Endothelial cell of umbilical vein (primary cell): Measurements from ENCODE around the gene AMBP. TPM values are rescaled to one million over a fixed set of nuclear protein-coding genes. Genes with fewer than 3 reads are reported as not detected.

Source experiments
- BruUV-seq: library from RNA; stranded (reverse); fragments of 400-500 nt; replicated peaks from 2 replicates; lab custom pipeline; 2021; lab: Mats Ljungman, UMichigan
- CTCF ChIA-PET: fragments of 300-600, 350-600 bp; sonication (Branson Sonifier 250); formaldehyde crosslinking; loops from one replicate; lab custom pipeline; 2021; ENCODE audit warnings: antibody characterized with exemption, inconsistent platforms; lab: Charles Lee
- POLR2A ChIA-PET: fragments of 300-600, 350-600 bp; sonication (Branson Sonifier 250); formaldehyde crosslinking; loops from one replicate; lab custom pipeline; 2021; ENCODE audit warnings: antibody characterized with exemption, inconsistent platforms; lab: Charles Lee
- DNase-seq: peaks from one replicate; pipeline ENCODE4 v3.0.0-alpha.2; 2011; ENCODE audit warnings: low read depth, low spot score
- FAIRE-seq: peaks from 2 replicates; lab custom pipeline; 2011; peaks lifted over from hg19 to GRCh38; lab: Jason Lieb, UNC
- H2AFZ ChIP-seq: 2 replicates; pipeline ENCODE4 v1.6.0; 2012; ENCODE audit warnings: low read depth, low read length, control low read depth, inconsistent platforms
- H3K27ac ChIP-seq: 2 replicates; pipeline ENCODE4 v1.5.1; 2011; ENCODE audit warnings: low read depth, mild to moderate bottlenecking, control low read depth, low read length, moderate library complexity; ENCODE audit not compliant: insufficient read depth
- H3K27me3 ChIP-seq, 2 experiments: 2 replicates each; pipeline versions ENCODE4 v1.6.0 to v1.6.1; 2011; ENCODE audit warnings: low read length in 2 of 2, mixed read lengths in 1 of 2; ENCODE audit not compliant: control insufficient read depth in 2 of 2, insufficient read depth in 2 of 2
- H3K36me3 ChIP-seq, 2 experiments: 2 replicates in 1 of 2; 3 replicates in 1 of 2; pipeline ENCODE4 v1.5.1; 2011; ENCODE audit warnings: low read length in 2 of 2, mild to moderate bottlenecking in 1 of 2, moderate library complexity in 1 of 2; ENCODE audit not compliant: control insufficient read depth in 2 of 2, insufficient read depth in 2 of 2; ENCODE audit errors: extremely low read depth in 1 of 2
- H3K4me1 ChIP-seq: 3 replicates; pipeline ENCODE4 v1.5.1; 2011; ENCODE audit warnings: mild to moderate bottlenecking, low read length; ENCODE audit not compliant: control insufficient read depth, insufficient read depth; ENCODE audit errors: extremely low read depth
- H3K4me2 ChIP-seq: 2 replicates; pipeline ENCODE4 v1.6.1; 2011; ENCODE audit warnings: low read length, control low read depth, mixed read lengths; ENCODE audit not compliant: insufficient read depth
- H3K4me3 ChIP-seq, 3 experiments: fragments of 200-600 bp in 1 of 3; sonication (generic), shearing (Covaris generic) in 1 of 3; replicated peaks in 1 of 3; 2 replicates each; pipeline ENCODE4 v1.5.1; 2011 to 2016; ENCODE audit warnings: control low read depth in 3 of 3, low read length in 3 of 3, mild to moderate bottlenecking in 2 of 3, inconsistent platforms in 1 of 3, low read depth in 1 of 3, moderate library complexity in 1 of 3; ENCODE audit not compliant: insufficient read depth in 1 of 3
- H3K79me2 ChIP-seq: 2 replicates; pipeline ENCODE4 v1.6.0; 2012; ENCODE audit warnings: low read length, inconsistent platforms; ENCODE audit not compliant: control insufficient read depth, insufficient read depth
- H3K9ac ChIP-seq: replicated peaks from 2 replicates; pipeline ENCODE3; 2011; ENCODE audit warnings: low read length, control low read depth; ENCODE audit not compliant: insufficient read depth; ENCODE audit errors: extremely low read depth
- H3K9me1 ChIP-seq: replicated peaks from 3 replicates; pipeline ENCODE4 v1.6.0; 2011; ENCODE audit warnings: mild to moderate bottlenecking, low read length; ENCODE audit not compliant: control insufficient read depth, insufficient read depth; ENCODE audit errors: extremely low read depth
- H3K9me3 ChIP-seq: replicated peaks from 2 replicates; pipeline ENCODE4 v1.5.1; 2012; ENCODE audit warnings: low read length, inconsistent platforms; ENCODE audit not compliant: control insufficient read depth, insufficient read depth
- H4K20me1 ChIP-seq: replicated peaks from 2 replicates; pipeline ENCODE3; 2011; ENCODE audit warnings: mild to moderate bottlenecking, low read length; ENCODE audit not compliant: control insufficient read depth, insufficient read depth; ENCODE audit errors: extremely low read depth
- CTCF ChIP-seq, 2 donors: IDR thresholded peaks; 1 replicate in 1 of 2; 2 replicates in 1 of 2; pipeline ENCODE4 v1.5.1; 2011; ENCODE audit warnings: low read length in 2 of 2, mild to moderate bottlenecking in 2 of 2, moderate library complexity in 2 of 2, control low read depth in 1 of 2, inconsistent platforms in 1 of 2, low read depth in 1 of 2; ENCODE audit not compliant: insufficient read depth in 1 of 2; ENCODE audit errors: extremely low read depth in 1 of 2
- EZH2 ChIP-seq: IDR thresholded peaks from 2 replicates; pipeline ENCODE4 v1.6.1; 2012; ENCODE audit warnings: borderline replicate concordance, low read depth, mild to moderate bottlenecking, moderate library complexity, low read length, inconsistent platforms; ENCODE audit not compliant: severe bottlenecking
- FOS ChIP-seq: IDR thresholded peaks from 2 replicates; pipeline ENCODE4 v1.6.1; 2011; ENCODE audit warnings: mild to moderate bottlenecking, low read length, moderate library complexity, borderline replicate concordance; ENCODE audit not compliant: insufficient read depth
- GATA2 ChIP-seq: IDR thresholded peaks from 2 replicates; pipeline ENCODE4 v1.7.0; 2011; ENCODE audit warnings: low read depth, mild to moderate bottlenecking, moderate library complexity, mixed read lengths, low read length; ENCODE audit not compliant: insufficient read length, insufficient read depth
- JUN ChIP-seq: IDR thresholded peaks from 2 replicates; pipeline ENCODE4 v1.6.1; 2011; ENCODE audit warnings: borderline replicate concordance, low read depth; ENCODE audit not compliant: insufficient read length, insufficient read depth
- MAX ChIP-seq: IDR thresholded peaks from 2 replicates; pipeline ENCODE4 v1.6.1; 2011; ENCODE audit not compliant: insufficient read depth, insufficient read length
- MYC ChIP-seq: IDR thresholded peaks from one replicate; pipeline ENCODE4 v1.6.1; 2011; ENCODE audit warnings: mild to moderate bottlenecking, low read depth, low read length
- POLR2A ChIP-seq: IDR thresholded peaks from 2 replicates; pipeline ENCODE4 v1.6.1; 2012; ENCODE audit warnings: low read depth, mild to moderate bottlenecking, control low read depth, low read length
- POLR2AphosphoS5 ChIP-seq: IDR thresholded peaks from 2 replicates; pipeline ENCODE4 v1.6.1; 2012; ENCODE audit warnings: low read depth, mild to moderate bottlenecking, control low read depth, low read length, moderate library complexity; ENCODE audit not compliant: insufficient read depth
- dilution Hi-C: fragments of 300-500 bp; cut with MboI; formaldehyde crosslinking; loops from one replicate; pipeline ENCODE4 v1.15.0; 2019; ENCODE audit warnings: low sequenced_read_pairs; ENCODE audit not compliant: extremely low pct_ligation_motif_present
- intact Hi-C: fragments of 100-400 bp; cut with micrococcal nuclease; formaldehyde crosslinking; loops from one replicate; pipeline ENCODE4 v1.10.0; 2022
- polyA plus RNA-seq, 4 experiments: library from polyadenylated mRNA; depleted of rRNA in 3 of 4; stranded (reverse) in 3 of 4; unstranded in 1 of 4; fragments of >200 nt; gene quantifications; 2 replicates each; pipeline versions ENCODE4 v1.2.1 to v1.2.3, GENCODE V29; 2011 to 2012; ENCODE audit warnings: missing spikeins in 1 of 4
- total RNA-seq: library from RNA; stranded (reverse); gene quantifications from 2 replicates; pipeline ENCODE4 v1.2.3, GENCODE V29; 2021

AMBP gene
- total and polyA plus RNA-seq, 2 donors (not counting 3 experiments of a cell fraction or from before 2014, with no cell fraction given) = not detected

- Histone ChIP-seq H3K9ac (no peak overlapping the region), H3K4me2 (no peak overlapping the region), H3K4me3 (no peak overlapping the region), H4K20me1 (no peaks in the 10 kb centered on the region), H3K27me3 (no peaks in the 10 kb centered on the region), H3K79me2 (no peaks in the 10 kb centered on the region), H3K4me1 (no peaks in the 10 kb centered on the region), H3K27ac (no peak overlapping the region), H3K36me3 (peaks cover 11 to 21% of the 10 kb centered on the region in 2 experiments), H3K9me3 (no peaks in the 10 kb centered on the region), H3K9me1 (no peaks in the 10 kb centered on the region), H2AFZ (no peak overlapping the region)
- dilution Hi-C loops = no loop called here
- CTCF ChIA-PET = no interaction called here
- TF ChIP-seq GATA2 = no peak
- no peak for TF ChIP-seq EZH2
- TF ChIP-seq POLR2A = no peak
- TF ChIP-seq FOS = no peak
- no peak for TF ChIP-seq POLR2AphosphoS5
- no peak for TF ChIP-seq CTCF (IDR thresholded peaks at IDR 0.05; ENCODE audit: extremely low read depth in 1 of 2, insufficient read depth in 1 of 2, low read depth in 1 of 2, low read length in 2 of 2)
- TF ChIP-seq MYC = no peak
- no peak for TF ChIP-seq JUN
- no peak for TF ChIP-seq MAX
- DNase-seq = no peak
- FAIRE-seq = no peak
- no TSS peak for BruUV-seq
- POLR2A ChIA-PET = no interaction called here
- intact Hi-C loops = no loop called here
These were observed 60.1 kb downstream of the AMBP start for GRCh38 chr9:114017741-114018715.
